OCI-LY1 (cell line): ENCODE measurements around the gene PALD1.

ENCODE experiments used
- EZH2 ChIP-seq: fragments of 200-600 bp; sonication (generic), shearing (Covaris generic); IDR thresholded peaks from 2 replicates; pipeline ENCODE4 v1.8.0; 2017; ENCODE audit warnings: borderline replicate concordance, mixed run types, mild to moderate bottlenecking, antibody characterized with exemption, low read length, moderate library complexity, mixed read lengths
- TF ChIP-seq, protein P1 (sequence below): fragments of 200-600 bp; sonication (generic), shearing (Covaris generic); IDR thresholded peaks from 2 replicates; pipeline ENCODE4 v1.5.1; 2017; ENCODE audit warnings: mild to moderate bottlenecking, antibody characterized with exemption, low read length, moderate library complexity, mixed read lengths

DNA sequence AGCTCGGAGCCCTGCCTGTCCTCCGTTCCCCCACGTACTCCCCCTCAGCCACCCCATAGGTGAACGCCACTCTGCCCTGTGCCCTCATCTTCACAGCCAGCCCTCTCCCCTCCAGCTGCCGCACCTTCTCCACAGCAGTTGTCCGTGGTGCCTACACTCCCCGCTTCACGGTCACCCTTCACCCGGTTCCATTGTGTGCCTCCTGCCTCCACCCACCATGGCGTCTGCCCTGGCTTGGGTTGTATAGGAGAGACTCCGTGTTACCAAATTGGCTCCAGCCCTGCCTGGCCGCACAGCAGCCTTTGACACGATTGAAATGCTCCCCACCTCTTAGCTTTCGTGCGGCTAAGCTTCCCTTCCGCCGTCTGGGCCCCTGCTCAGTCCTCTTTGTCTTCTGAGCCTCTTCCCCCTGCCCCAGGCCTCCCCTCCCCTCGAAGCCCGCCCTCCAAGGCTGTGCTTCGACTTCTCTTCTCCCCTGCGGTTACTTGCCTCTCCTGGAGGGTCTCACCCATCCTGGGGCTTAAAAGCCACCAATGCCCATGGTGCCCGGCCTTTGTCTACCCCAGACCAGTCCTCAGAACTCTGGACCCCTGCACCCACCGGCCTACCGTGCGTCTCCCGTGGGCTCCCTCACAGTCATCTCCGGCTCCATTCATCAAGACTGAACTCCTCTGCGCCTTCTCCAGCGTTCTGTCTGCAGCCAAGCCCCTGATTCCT lies 18.6 kb upstream of the PALD1 start:
- TF ChIP-seq EZH2: no peak
- TF ChIP-seq, protein P1, sequence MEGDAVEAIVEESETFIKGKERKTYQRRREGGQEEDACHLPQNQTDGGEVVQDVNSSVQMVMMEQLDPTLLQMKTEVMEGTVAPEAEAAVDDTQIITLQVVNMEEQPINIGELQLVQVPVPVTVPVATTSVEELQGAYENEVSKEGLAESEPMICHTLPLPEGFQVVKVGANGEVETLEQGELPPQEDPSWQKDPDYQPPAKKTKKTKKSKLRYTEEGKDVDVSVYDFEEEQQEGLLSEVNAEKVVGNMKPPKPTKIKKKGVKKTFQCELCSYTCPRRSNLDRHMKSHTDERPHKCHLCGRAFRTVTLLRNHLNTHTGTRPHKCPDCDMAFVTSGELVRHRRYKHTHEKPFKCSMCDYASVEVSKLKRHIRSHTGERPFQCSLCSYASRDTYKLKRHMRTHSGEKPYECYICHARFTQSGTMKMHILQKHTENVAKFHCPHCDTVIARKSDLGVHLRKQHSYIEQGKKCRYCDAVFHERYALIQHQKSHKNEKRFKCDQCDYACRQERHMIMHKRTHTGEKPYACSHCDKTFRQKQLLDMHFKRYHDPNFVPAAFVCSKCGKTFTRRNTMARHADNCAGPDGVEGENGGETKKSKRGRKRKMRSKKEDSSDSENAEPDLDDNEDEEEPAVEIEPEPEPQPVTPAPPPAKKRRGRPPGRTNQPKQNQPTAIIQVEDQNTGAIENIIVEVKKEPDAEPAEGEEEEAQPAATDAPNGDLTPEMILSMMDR: no peak
